HepG2 (cell line): Measurements from ENCODE around the gene TTC28.

Experiments
- EP300 ChIP-seq, 3 experiments: sonication (generic) in 1 of 3; formaldehyde crosslinking in 1 of 3; IDR thresholded peaks; 2 replicates each; pipeline versions ENCODE4 v1.5.1 to v1.6.1; 2011 to 2020; ENCODE audit warnings: low read depth in 2 of 3, low read length in 2 of 3, borderline replicate concordance in 1 of 3, improper control_type of control experiment in 1 of 3, mild to moderate bottlenecking in 1 of 3, missing genetic modification reagents in 1 of 3, moderate library complexity in 1 of 3
- ERF ChIP-seq: IDR thresholded peaks from 2 replicates; pipeline ENCODE4 v1.6.1; 2018; ENCODE audit warnings: missing biosample characterization, missing genetic modification reagents
- GABPA ChIP-seq, 2 experiments: IDR thresholded peaks; 2 replicates each; pipeline ENCODE4 v1.6.1; 2011 to 2016; ENCODE audit warnings: low read depth in 2 of 2, low read length in 1 of 2, missing biosample characterization in 1 of 2, missing genetic modification characterization in 1 of 2
- MLLT10 ChIP-seq: sonication (generic); formaldehyde crosslinking; IDR thresholded peaks from 2 replicates; pipeline ENCODE4 v1.4.0; 2020; ENCODE audit warnings: missing genetic modification reagents
- MYNN ChIP-seq: sonication (generic); formaldehyde crosslinking; IDR thresholded peaks from 2 replicates; pipeline ENCODE4 v1.4.0; 2020; ENCODE audit warnings: mild to moderate bottlenecking, low read depth, missing genetic modification reagents
- POLR2A ChIP-seq, 2 experiments: IDR thresholded peaks; 2 replicates each; pipeline ENCODE4 v1.6.1; 2011; ENCODE audit warnings: low read depth in 2 of 2, low read length in 2 of 2, mild to moderate bottlenecking in 1 of 2, moderate library complexity in 1 of 2; ENCODE audit not compliant: insufficient read depth in 1 of 2
- RBM22 ChIP-seq: fragments of 200-400 bp; formaldehyde crosslinking; optimal IDR thresholded peaks from 2 replicates; pipeline ENCODE3; 2017; ENCODE audit warnings: mild to moderate bottlenecking, low read length, moderate library complexity
- SOX6 ChIP-seq, 2 experiments: fragments of 450-650 bp in 1 of 2; sonication (generic) in 1 of 2; formaldehyde crosslinking in 1 of 2; IDR thresholded peaks; 2 replicates each; pipeline versions ENCODE4 v1.4.0 to v1.6.1; 2017 to 2020; ENCODE audit warnings: antibody characterized with exemption in 1 of 2, mild to moderate bottlenecking in 1 of 2, missing genetic modification reagents in 1 of 2
- TF ChIP-seq, protein P1 (sequence below): sonication (generic); formaldehyde crosslinking; IDR thresholded peaks from 2 replicates; pipeline ENCODE4 v1.4.0; 2020; ENCODE audit warnings: mild to moderate bottlenecking, missing genetic modification reagents
- TF ChIP-seq, protein P2 (sequence below): sonication (generic); formaldehyde crosslinking; IDR thresholded peaks from 2 replicates; pipeline ENCODE4 v1.5.1; 2020; ENCODE audit warnings: mild to moderate bottlenecking, missing genetic modification reagents, moderate library complexity
- TF ChIP-seq, protein P3 (sequence below): sonication (generic); formaldehyde crosslinking; IDR thresholded peaks from 2 replicates; pipeline ENCODE4 v1.5.0; 2020; ENCODE audit warnings: mild to moderate bottlenecking, missing genetic modification reagents, moderate library complexity
- TF ChIP-seq, protein P4 (sequence below): sonication (generic); formaldehyde crosslinking; IDR thresholded peaks from 2 replicates; pipeline ENCODE4 v1.5.1; 2020; ENCODE audit warnings: mild to moderate bottlenecking, missing genetic modification reagents

DNA sequence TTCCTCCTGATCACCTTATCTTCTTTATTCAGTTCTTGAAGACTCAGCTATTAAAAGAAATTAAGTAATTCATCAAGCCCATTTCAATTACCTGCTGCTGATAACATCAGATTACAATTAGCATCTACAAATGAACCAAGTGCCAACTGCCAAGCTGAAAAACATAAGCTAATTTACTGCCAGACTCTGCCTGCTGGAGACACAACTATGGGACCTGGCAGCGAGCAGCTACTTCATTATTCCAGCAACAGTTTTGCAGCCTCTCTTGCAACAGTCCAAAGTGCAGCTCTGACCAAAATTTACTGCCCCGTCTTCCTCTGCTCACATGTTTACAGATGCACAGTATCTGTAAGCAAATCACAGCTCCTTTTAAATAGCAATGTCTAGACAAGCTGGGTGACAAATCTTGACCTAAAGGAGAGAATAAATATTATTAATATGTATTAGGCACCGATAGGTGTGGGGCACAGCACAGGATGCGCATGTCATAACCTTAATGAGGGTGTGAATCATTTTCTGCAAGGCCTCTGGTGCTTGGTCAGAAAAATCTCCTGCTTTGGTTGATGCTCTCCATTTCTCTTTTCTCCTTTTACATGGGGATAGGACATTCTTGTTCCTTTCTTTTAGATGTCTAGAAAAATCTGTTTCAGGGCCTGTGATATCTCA lies 528.4 kb downstream of the TTC28 start:
- TF ChIP-seq, protein P1, sequence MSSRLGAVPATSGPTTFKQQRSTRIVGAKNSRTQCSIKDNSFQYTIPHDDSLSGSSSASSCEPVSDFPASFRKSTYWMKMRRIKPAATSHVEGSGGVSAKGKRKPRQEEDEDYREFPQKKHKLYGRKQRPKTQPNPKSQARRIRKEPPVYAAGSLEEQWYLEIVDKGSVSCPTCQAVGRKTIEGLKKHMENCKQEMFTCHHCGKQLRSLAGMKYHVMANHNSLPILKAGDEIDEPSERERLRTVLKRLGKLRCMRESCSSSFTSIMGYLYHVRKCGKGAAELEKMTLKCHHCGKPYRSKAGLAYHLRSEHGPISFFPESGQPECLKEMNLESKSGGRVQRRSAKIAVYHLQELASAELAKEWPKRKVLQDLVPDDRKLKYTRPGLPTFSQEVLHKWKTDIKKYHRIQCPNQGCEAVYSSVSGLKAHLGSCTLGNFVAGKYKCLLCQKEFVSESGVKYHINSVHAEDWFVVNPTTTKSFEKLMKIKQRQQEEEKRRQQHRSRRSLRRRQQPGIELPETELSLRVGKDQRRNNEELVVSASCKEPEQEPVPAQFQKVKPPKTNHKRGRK (CRISPR knock-in tag), result no peak
- TF ChIP-seq, protein P2, sequence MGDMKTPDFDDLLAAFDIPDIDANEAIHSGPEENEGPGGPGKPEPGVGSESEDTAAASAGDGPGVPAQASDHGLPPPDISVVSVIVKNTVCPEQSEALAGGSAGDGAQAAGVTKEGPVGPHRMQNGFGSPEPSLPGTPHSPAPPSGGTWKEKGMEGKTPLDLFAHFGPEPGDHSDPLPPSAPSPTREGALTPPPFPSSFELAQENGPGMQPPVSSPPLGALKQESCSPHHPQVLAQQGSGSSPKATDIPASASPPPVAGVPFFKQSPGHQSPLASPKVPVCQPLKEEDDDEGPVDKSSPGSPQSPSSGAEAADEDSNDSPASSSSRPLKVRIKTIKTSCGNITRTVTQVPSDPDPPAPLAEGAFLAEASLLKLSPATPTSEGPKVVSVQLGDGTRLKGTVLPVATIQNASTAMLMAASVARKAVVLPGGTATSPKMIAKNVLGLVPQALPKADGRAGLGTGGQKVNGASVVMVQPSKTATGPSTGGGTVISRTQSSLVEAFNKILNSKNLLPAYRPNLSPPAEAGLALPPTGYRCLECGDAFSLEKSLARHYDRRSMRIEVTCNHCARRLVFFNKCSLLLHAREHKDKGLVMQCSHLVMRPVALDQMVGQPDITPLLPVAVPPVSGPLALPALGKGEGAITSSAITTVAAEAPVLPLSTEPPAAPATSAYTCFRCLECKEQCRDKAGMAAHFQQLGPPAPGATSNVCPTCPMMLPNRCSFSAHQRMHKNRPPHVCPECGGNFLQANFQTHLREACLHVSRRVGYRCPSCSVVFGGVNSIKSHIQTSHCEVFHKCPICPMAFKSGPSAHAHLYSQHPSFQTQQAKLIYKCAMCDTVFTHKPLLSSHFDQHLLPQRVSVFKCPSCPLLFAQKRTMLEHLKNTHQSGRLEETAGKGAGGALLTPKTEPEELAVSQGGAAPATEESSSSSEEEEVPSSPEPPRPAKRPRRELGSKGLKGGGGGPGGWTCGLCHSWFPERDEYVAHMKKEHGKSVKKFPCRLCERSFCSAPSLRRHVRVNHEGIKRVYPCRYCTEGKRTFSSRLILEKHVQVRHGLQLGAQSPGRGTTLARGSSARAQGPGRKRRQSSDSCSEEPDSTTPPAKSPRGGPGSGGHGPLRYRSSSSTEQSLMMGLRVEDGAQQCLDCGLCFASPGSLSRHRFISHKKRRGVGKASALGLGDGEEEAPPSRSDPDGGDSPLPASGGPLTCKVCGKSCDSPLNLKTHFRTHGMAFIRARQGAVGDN, result no peak
- TF ChIP-seq POLR2A (IDR thresholded peaks at IDR 0.05; ENCODE audit: insufficient read depth in 1 of 2, low read depth in 2 of 2, low read length in 2 of 2), result no peak
- no peak for TF ChIP-seq RBM22
- TF ChIP-seq MLLT10 (CRISPR knock-in tag), result no peak
- TF ChIP-seq GABPA (IDR thresholded peaks at IDR 0.05; ENCODE audit: low read depth, low read length), result no peak
- TF ChIP-seq GABPA (CRISPR knock-in tag; IDR thresholded peaks at IDR 0.05; ENCODE audit: low read depth), result no peak
- no peak for TF ChIP-seq EP300 (IDR thresholded peaks at IDR 0.05; ENCODE audit: low read depth in 2 of 2, low read length in 2 of 2)
- TF ChIP-seq EP300 (CRISPR knock-in tag; IDR thresholded peaks at IDR 0.05; ENCODE audit: borderline replicate concordance), result no peak
- no peak for TF ChIP-seq SOX6 (IDR thresholded peaks at IDR 0.05)
- TF ChIP-seq SOX6 (CRISPR knock-in tag; IDR thresholded peaks at IDR 0.05), result no peak
- TF ChIP-seq, protein P3, sequence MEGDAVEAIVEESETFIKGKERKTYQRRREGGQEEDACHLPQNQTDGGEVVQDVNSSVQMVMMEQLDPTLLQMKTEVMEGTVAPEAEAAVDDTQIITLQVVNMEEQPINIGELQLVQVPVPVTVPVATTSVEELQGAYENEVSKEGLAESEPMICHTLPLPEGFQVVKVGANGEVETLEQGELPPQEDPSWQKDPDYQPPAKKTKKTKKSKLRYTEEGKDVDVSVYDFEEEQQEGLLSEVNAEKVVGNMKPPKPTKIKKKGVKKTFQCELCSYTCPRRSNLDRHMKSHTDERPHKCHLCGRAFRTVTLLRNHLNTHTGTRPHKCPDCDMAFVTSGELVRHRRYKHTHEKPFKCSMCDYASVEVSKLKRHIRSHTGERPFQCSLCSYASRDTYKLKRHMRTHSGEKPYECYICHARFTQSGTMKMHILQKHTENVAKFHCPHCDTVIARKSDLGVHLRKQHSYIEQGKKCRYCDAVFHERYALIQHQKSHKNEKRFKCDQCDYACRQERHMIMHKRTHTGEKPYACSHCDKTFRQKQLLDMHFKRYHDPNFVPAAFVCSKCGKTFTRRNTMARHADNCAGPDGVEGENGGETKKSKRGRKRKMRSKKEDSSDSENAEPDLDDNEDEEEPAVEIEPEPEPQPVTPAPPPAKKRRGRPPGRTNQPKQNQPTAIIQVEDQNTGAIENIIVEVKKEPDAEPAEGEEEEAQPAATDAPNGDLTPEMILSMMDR (CRISPR knock-in tag), result no peak
- no peak for TF ChIP-seq MYNN (CRISPR knock-in tag)
- TF ChIP-seq, protein P4, sequence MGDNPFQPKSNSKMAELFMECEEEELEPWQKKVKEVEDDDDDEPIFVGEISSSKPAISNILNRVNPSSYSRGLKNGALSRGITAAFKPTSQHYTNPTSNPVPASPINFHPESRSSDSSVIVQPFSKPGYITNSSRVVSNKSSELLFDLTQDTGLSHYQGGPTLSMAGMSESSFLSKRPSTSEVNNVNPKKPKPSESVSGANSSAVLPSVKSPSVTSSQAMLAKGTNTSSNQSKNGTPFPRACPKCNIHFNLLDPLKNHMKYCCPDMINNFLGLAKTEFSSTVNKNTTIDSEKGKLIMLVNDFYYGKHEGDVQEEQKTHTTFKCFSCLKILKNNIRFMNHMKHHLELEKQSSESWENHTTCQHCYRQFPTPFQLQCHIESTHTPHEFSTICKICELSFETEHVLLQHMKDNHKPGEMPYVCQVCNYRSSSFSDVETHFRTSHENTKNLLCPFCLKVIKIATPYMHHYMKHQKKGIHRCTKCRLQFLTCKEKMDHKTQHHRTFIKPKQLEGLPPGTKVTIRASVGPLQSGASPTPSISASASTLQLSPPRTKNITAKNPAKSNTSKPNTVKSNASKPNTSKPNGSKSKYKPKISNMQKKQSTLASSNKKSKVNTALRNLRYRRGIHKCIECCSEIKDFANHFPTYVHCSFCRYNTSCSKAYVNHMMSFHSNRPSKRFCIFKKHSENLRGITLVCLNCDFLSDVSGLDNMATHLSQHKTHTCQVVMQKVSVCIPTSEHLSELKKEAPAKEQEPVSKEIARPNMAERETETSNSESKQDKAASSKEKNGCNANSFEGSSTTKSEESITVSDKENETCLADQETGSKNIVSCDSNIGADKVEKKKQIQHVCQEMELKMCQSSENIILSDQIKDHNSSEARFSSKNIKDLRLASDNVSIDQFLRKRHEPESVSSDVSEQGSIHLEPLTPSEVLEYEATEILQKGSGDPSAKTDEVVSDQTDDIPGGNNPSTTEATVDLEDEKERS, result no peak
- no peak for TF ChIP-seq ERF
